K562 (cell line): Measurements from ENCODE around the gene RPRD1B. TPM values are rescaled to one million over a fixed set of nuclear protein-coding genes. Genes with fewer than 3 reads are reported as not detected.

Source experiments
- ATAC-seq: fragments of 200-7000 bp; cut with Tn5 transposase; 3 replicates; pipeline ENCODE4 v1.9.1; 2020; ENCODE audit warnings: moderate library complexity
- BruUV-seq: library from RNA; stranded (reverse); fragments of 400-500 nt; replicated peaks from 2 replicates; lab custom pipeline; 2021; lab: Mats Ljungman, UMichigan
- CTCF ChIA-PET: fragments of 300-600 bp; formaldehyde crosslinking; extraction: SDS; loops from one replicate; lab custom pipeline; 2021; ENCODE audit warnings: low intra/inter-chr PET ratio; lab: Yijun Ruan, JAX
- POLR2A ChIA-PET: fragments of 300-600, 350-650 bp; sonication (Branson Sonifier 250); formaldehyde crosslinking; extraction: SDS; loops from one replicate; lab custom pipeline; 2021; ENCODE audit warnings: antibody characterized with exemption, inconsistent platforms; lab: Yijun Ruan, JAX
- DNase-seq, 4 experiments: peaks; one replicate each; pipeline versions ENCODE4 v3.0.0 to v3.0.0-alpha.2; 2011 to 2018; ENCODE audit warnings: low spot score in 3 of 4, mixed read lengths in 3 of 4; ENCODE audit errors: extremely low read depth in 1 of 4
- FAIRE-seq: peaks from 2 replicates; lab custom pipeline; 2011; peaks lifted over from hg19 to GRCh38; lab: Jason Lieb, UNC
- H2AFZ ChIP-seq: 2 replicates; pipeline ENCODE4 v1.6.0; 2011; ENCODE audit warnings: low read depth, low read length, control low read depth, inconsistent platforms
- H3K27ac ChIP-seq: fragments of 200-600 bp; 3 replicates; pipeline ENCODE4 v1.8.0; 2011; ENCODE audit warnings: low read depth, mild to moderate bottlenecking, control low read depth, inconsistent platforms, low read length, moderate library complexity, mixed read lengths; ENCODE audit errors: extremely low read depth
- H3K27me3 ChIP-seq, 2 experiments: fragments of 300-600 bp in 1 of 2; 2 replicates in 1 of 2; 3 replicates in 1 of 2; pipeline versions ENCODE4 v1.6.0 to v1.8.0; 2011; ENCODE audit warnings: inconsistent platforms in 2 of 2, low read length in 2 of 2, mild to moderate bottlenecking in 1 of 2, mixed read lengths in 1 of 2, moderate library complexity in 1 of 2; ENCODE audit not compliant: control insufficient read depth in 2 of 2, insufficient read depth in 2 of 2
- H3K36me3 ChIP-seq: fragments of 300-600 bp; 3 replicates; pipeline ENCODE4 v1.8.0; 2011; ENCODE audit warnings: mild to moderate bottlenecking, low read length, inconsistent platforms; ENCODE audit not compliant: control insufficient read depth, insufficient read depth
- H3K4me1 ChIP-seq, 2 experiments: fragments of 200-600 bp in 1 of 2; replicated peaks in 1 of 2; 2 replicates in 1 of 2; 3 replicates in 1 of 2; pipeline versions ENCODE4 v1.5.1 to v1.8.0; 2011; ENCODE audit warnings: inconsistent platforms in 2 of 2, low read length in 2 of 2, mild to moderate bottlenecking in 1 of 2, mixed read lengths in 1 of 2, moderate library complexity in 1 of 2; ENCODE audit not compliant: control insufficient read depth in 2 of 2, insufficient read depth in 2 of 2
- H3K4me2 ChIP-seq: 2 replicates; pipeline ENCODE4 v1.6.1; 2011; ENCODE audit warnings: low read length, control low read depth, inconsistent platforms, mixed read lengths; ENCODE audit not compliant: insufficient read depth
- H3K4me3 ChIP-seq: fragments of 200-600 bp; sonication (generic), shearing (Covaris generic); 2 replicates; pipeline ENCODE4 v1.5.1; 2016; ENCODE audit warnings: control low read depth, inconsistent platforms
- H3K79me2 ChIP-seq: fragments of 200-600 bp; 3 replicates; pipeline ENCODE4 v1.8.0; 2011; ENCODE audit warnings: low read length, inconsistent platforms; ENCODE audit not compliant: control insufficient read depth, insufficient read depth
- H3K9ac ChIP-seq, 2 experiments: 2 replicates each; pipeline versions ENCODE4 v1.6.0 to v1.6.1; 2011; ENCODE audit warnings: low read depth in 2 of 2, low read length in 2 of 2, control low read depth in 1 of 2, inconsistent platforms in 1 of 2, mild to moderate bottlenecking in 1 of 2, mixed read lengths in 1 of 2; ENCODE audit not compliant: insufficient read depth in 1 of 2
- H3K9me1 ChIP-seq: one replicate; pipeline ENCODE4 v1.6.0; 2011; ENCODE audit warnings: inconsistent platforms, mild to moderate bottlenecking, low read length, moderate library complexity; ENCODE audit not compliant: control insufficient read depth, insufficient read depth
- H3K9me3 ChIP-seq: replicated peaks from 2 replicates; pipeline ENCODE4 v1.5.1; 2011; ENCODE audit warnings: low read depth, low read length, inconsistent platforms; ENCODE audit not compliant: control insufficient read depth, insufficient read depth
- H4K20me1 ChIP-seq: replicated peaks from 2 replicates; pipeline ENCODE4 v1.6.1; 2011; ENCODE audit warnings: low read length, inconsistent platforms, mixed read lengths; ENCODE audit not compliant: control insufficient read depth, insufficient read depth
- DACH1 ChIP-seq: fragments of 450-650 bp; IDR thresholded peaks from 2 replicates; pipeline ENCODE4 v1.6.1; 2018; ENCODE audit not compliant: partially characterized antibody
- GABPA ChIP-seq: fragments of 200-800 bp; sonication (Bioruptor generic); conservative IDR thresholded peaks from 2 replicates; pipeline ENCODE4 v1.6.1; 2016; ENCODE audit warnings: low read depth, missing genetic modification characterization, missing compliant biosample characterization
- HDAC2 ChIP-seq: fragments of 450-650 bp; IDR thresholded peaks from 2 replicates; pipeline ENCODE4 v1.6.1; 2016; ENCODE audit warnings: mild to moderate bottlenecking
- KLF13 ChIP-seq: fragments of 450-650 bp; IDR thresholded peaks from 2 replicates; pipeline ENCODE4 v1.6.1; 2016; ENCODE audit warnings: missing genetic modification characterization, low read depth, mild to moderate bottlenecking, missing compliant biosample characterization, moderate library complexity, borderline replicate concordance
- NFE2 ChIP-seq: IDR thresholded peaks from 2 replicates; pipeline ENCODE4 v1.6.1; 2014; ENCODE audit warnings: antibody characterized with exemption, low read depth
- NUFIP1 ChIP-seq: fragments of 450-650 bp; IDR thresholded peaks from 2 replicates; pipeline ENCODE4 v1.6.1; 2018; ENCODE audit not compliant: partially characterized antibody
- STAT5A ChIP-seq: IDR thresholded peaks from 2 replicates; pipeline ENCODE4 v1.6.1; 2012; ENCODE audit warnings: low read length, inconsistent platforms, borderline replicate concordance
- TGIF2 ChIP-seq: sonication (generic); formaldehyde crosslinking; IDR thresholded peaks from 2 replicates; pipeline ENCODE4 v1.8.1; 2022; ENCODE audit warnings: mild to moderate bottlenecking, missing genetic modification reagents, moderate library complexity
- ZNF830 ChIP-seq: fragments of 250-450 bp; sonication (Bioruptor Pico); IDR thresholded peaks from 2 replicates; pipeline ENCODE4 v1.5.0; 2021; ENCODE audit warnings: mild to moderate bottlenecking
- WGBS: fragments of 100-300 bp; shearing (Covaris generic); methylation state at CpG from one replicate; pipeline ENCODE4 v1.1.6; 2016; ENCODE audit warnings: low coverage, mixed read lengths; ENCODE audit not compliant: insufficient coverage; ENCODE audit errors: missing lambda C conversion rate; 5-methylcytosine and 5-hydroxymethylcytosine counted together
- in situ Hi-C: fragments of 300-500 bp; cut with MboI; formaldehyde crosslinking; loops from 4 replicates; pipeline ENCODE4 v1.15.0; 2018; ENCODE audit warnings: inconsistent platforms, mixed read lengths
- intact Hi-C: fragments of 100-400 bp; cut with micrococcal nuclease; formaldehyde crosslinking; loops from 2 replicates; pipeline ENCODE4 v1.14.2; 2022
- polyA plus RNA-seq, 8 experiments: library from polyadenylated mRNA; depleted of rRNA in 4 of 8; stranded (reverse) in 5 of 8; unstranded in 3 of 8; fragments of >200 nt; fragmentation: Nextera tagmentation in 2 of 8; fragmentation: Illumina TruSeq in 1 of 8; extraction: Ambion mirVana in 2 of 8; extraction: Trizol in 1 of 8; gene quantifications; 2 replicates each; pipeline versions ENCODE4 v1.2.1 to v1.2.3, GENCODE V29; 2011 to 2014; ENCODE audit warnings: inconsistent platforms in 1 of 8, missing spikeins in 1 of 8
- total RNA-seq, 7 experiments: library from RNA; depleted of rRNA in 6 of 7; stranded (reverse); fragments of >200 nt in 6 of 7; fragmentation: Illumina TruSeq in 2 of 7; extraction: Trizol in 2 of 7; gene quantifications; 2 replicates each; pipeline versions ENCODE4 v1.2.1 to v1.2.3, GENCODE V29; 2011 to 2021; ENCODE audit warnings: low replicate concordance in 1 of 7

RPRD1B gene
- total and polyA plus RNA-seq, 9 of the 15 experiments (the other 6 are each of a cell fraction or from before 2014, with no cell fraction given): 5.5 to 43.0 (median 24.4) TPM

GRCh38 chr20:38023181-38024001 lies 10.2 kb upstream of the RPRD1B start:
- 0 out of 2 replicates have a peak, but pooled peaks have one; percentile 16 for TF ChIP-seq GABPA (tag)
- TF ChIP-seq NFE2: no peak
- WGBS: 78% methylated on average over 5 of the region's 5 CpGs
- intact Hi-C loops (no loop called here), in situ Hi-C loops (no loop called here)
- peaks cover 5% of the 10 kb centered on the region; the same call in 1 of the 2 replicates for H3K9me3 ChIP-seq
- ChIA-PET CTCF (no interaction called here), POLR2A (interaction anchor here (0.7 kb wide), 1 partner anchor 18 kb away, joined by 3 read pairs; no protein-coding TSS in a partner anchor)
- H3K4me3 ChIP-seq: no peak overlapping the region
- H3K27ac ChIP-seq: no peak overlapping the region
- H3K9me1 ChIP-seq: no peaks in the 10 kb centered on the region
- BruUV-seq: TSS peak; percentile 8
- ATAC-seq (no peak), DNase-seq (no peak), FAIRE-seq (no peak)
- peaks cover 97% of the 10 kb centered on the region for H3K79me2 ChIP-seq
- no peaks in the 10 kb centered on the region for H3K27me3 ChIP-seq
- H3K4me1 ChIP-seq: no peaks in the 10 kb centered on the region; a peak in 1 of 5 replicates
- no peak overlapping the region for H3K9ac ChIP-seq
- no peak overlapping the region for H3K4me2 ChIP-seq
- no peaks in the 10 kb centered on the region; the same call in 1 of the 2 replicates for H4K20me1 ChIP-seq
- H2AFZ ChIP-seq: no peak overlapping the region
- H3K36me3 ChIP-seq: peaks cover 73% of the 10 kb centered on the region

GRCh38 chr20:38024496-38024895 lies 9.1 kb upstream of the RPRD1B start:
- Histone ChIP-seq H3K4me1 (peaks cover 0 to 1% of the 10 kb centered on the region in 2 experiments; a peak in 2 of 5 replicates), H3K79me2 (peaks cover 97% of the 10 kb centered on the region), H3K9me3 (no peaks in the 10 kb centered on the region), H2AFZ (no peak overlapping the region), H4K20me1 (no peaks in the 10 kb centered on the region; the same call in 1 of the 2 replicates), H3K36me3 (peaks cover 64% of the 10 kb centered on the region), H3K4me2 (no peak overlapping the region), H3K9me1 (no peaks in the 10 kb centered on the region), H3K4me3 (no peak overlapping the region), H3K27ac (no peak overlapping the region), H3K27me3 (no peaks in the 10 kb centered on the region), H3K9ac (peak overlapping the region in 1 of 2 experiments; percentile 14; a peak in 1 of 4 replicates)
- in situ Hi-C loops (no loop called here), intact Hi-C loops (no loop called here)
- TF ChIP-seq NUFIP1: no peak
- no peak for TF ChIP-seq KLF13 (tag)
- no peak for TF ChIP-seq HDAC2
- no peak for TF ChIP-seq TGIF2 (CRISPR knock-in tag)
- no peak for TF ChIP-seq STAT5A
- no peak for TF ChIP-seq ZNF830
- no peak for TF ChIP-seq DACH1
- WGBS: 83% methylated on average over 5 of the region's 5 CpGs
- DNase-seq (no peak), FAIRE-seq (no peak), ATAC-seq (no peak)
- no TSS peak for BruUV-seq
- ChIA-PET POLR2A (no interaction called here), CTCF (no interaction called here)
